Subcutaneous abdominal adipose tissue (tissue), 5 donors: ENCODE results near the gene PDE7B.

ENCODE experiments used
- H3K27ac ChIP-seq: one replicate; pipeline ENCODE4 v1.7.0; 2013; ENCODE audit warnings: low read depth, mild to moderate bottlenecking, inconsistent platforms, low read length, moderate library complexity
- H3K27me3 ChIP-seq, 5 donors: one replicate each; pipeline ENCODE4 v1.7.0; 2013; ENCODE audit warnings: low read length in 5 of 5, inconsistent platforms in 1 of 5; ENCODE audit not compliant: control insufficient read depth in 5 of 5, insufficient read depth in 4 of 5
- H3K36me3 ChIP-seq, 5 donors: one replicate each; pipeline ENCODE4 v1.7.0; 2013; ENCODE audit warnings: low read length in 5 of 5; ENCODE audit not compliant: control insufficient read depth in 5 of 5, insufficient read depth in 5 of 5
- H3K4me1 ChIP-seq, 5 donors: one replicate each; pipeline ENCODE4 v1.7.0; 2013; ENCODE audit warnings: low read length in 5 of 5, mild to moderate bottlenecking in 3 of 5, moderate library complexity in 1 of 5; ENCODE audit not compliant: control insufficient read depth in 5 of 5, insufficient read depth in 5 of 5
- H3K4me3 ChIP-seq, 5 donors: one replicate each; pipeline ENCODE4 v1.7.0; 2013; ENCODE audit warnings: low read length in 5 of 5, low read depth in 1 of 5
- H3K9ac ChIP-seq, 5 donors: one replicate each; pipeline ENCODE4 v1.7.0; 2013; ENCODE audit warnings: low read length in 5 of 5, mild to moderate bottlenecking in 4 of 5, moderate library complexity in 3 of 5
- H3K9me3 ChIP-seq, 5 donors: one replicate each; pipeline ENCODE4 v1.7.0; 2013; ENCODE audit warnings: low read length in 5 of 5; ENCODE audit not compliant: control insufficient read depth in 5 of 5
- donor health status: healthy.
- donor health status: healthy.
- donor health status: healthy.
- donor health status: healthy.
- donor health status: healthy.

PDE7B gene

DNA sequence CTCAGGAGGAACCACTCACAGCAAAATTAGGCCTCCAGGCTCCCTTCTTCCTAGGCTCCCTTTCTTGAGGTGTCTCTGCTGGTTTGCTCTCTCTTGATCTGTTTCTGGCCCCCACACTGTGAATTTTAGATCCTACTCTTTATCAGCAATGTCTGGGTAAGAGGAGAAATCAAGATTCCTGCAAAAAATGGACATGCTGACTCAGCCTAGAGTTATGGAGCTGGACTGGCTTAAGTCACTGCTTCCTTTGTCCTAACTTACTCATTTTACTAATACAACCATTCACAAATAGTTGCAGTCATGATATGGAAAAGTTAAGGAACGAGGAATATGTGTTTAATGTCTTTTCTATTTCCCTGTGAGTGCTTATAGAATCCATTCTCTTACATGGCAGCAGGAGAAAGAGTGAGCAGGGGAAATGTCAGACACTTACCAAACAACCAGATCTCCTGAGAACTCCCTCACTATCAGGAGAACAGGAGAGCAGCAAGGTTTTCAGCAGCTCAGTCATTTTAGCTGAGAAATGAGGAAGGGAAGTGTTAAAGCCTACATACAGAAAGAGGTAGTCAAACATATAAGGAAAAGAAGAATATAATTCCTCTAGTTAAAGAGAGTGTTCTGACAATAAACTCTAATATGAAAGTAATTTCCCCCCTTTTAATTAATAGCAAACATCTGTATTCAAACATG is 160.8 kb downstream of the PDE7B start:
- no peak overlapping the region for H3K9ac ChIP-seq
- no peak overlapping the region for H3K27ac ChIP-seq
- H3K4me1 ChIP-seq = peaks cover 0 to 5% (median 0%) of the 10 kb centered on the region in 5 donors
- peaks cover 0 to 2% (median 0%) of the 10 kb centered on the region in 5 donors for H3K9me3 ChIP-seq
- H3K27me3 ChIP-seq = no peaks in the 10 kb centered on the region
- H3K4me3 ChIP-seq = no peak overlapping the region
- no peaks in the 10 kb centered on the region for H3K36me3 ChIP-seq

DNA sequence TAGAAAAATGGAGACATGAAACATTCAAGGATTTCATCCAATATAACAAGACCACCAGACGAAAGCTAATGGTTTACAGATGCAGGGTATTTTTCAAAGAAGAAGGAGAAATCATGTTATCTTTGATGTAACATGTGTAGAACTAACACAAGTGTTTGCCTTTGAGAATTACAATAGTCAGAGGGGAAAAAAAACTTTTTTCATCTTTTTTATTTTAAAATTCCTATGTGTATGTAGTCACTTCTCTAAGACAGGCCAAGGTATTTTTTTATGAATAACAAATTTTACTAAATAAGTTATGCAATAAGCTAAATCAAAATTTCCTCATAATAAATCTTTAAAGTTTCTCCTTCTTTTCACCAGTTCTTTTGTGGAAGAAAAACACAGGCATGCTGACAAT is 161.4 kb downstream of the PDE7B start:
- peaks cover 0 to 5% (median 0%) of the 10 kb centered on the region in 5 donors for H3K4me1 ChIP-seq
- no peak overlapping the region for H3K9ac ChIP-seq
- H3K27ac ChIP-seq = no peak overlapping the region
- no peaks in the 10 kb centered on the region for H3K36me3 ChIP-seq
- H3K9me3 ChIP-seq = no peaks in the 10 kb centered on the region
- no peak overlapping the region for H3K4me3 ChIP-seq
- no peaks in the 10 kb centered on the region for H3K27me3 ChIP-seq

DNA sequence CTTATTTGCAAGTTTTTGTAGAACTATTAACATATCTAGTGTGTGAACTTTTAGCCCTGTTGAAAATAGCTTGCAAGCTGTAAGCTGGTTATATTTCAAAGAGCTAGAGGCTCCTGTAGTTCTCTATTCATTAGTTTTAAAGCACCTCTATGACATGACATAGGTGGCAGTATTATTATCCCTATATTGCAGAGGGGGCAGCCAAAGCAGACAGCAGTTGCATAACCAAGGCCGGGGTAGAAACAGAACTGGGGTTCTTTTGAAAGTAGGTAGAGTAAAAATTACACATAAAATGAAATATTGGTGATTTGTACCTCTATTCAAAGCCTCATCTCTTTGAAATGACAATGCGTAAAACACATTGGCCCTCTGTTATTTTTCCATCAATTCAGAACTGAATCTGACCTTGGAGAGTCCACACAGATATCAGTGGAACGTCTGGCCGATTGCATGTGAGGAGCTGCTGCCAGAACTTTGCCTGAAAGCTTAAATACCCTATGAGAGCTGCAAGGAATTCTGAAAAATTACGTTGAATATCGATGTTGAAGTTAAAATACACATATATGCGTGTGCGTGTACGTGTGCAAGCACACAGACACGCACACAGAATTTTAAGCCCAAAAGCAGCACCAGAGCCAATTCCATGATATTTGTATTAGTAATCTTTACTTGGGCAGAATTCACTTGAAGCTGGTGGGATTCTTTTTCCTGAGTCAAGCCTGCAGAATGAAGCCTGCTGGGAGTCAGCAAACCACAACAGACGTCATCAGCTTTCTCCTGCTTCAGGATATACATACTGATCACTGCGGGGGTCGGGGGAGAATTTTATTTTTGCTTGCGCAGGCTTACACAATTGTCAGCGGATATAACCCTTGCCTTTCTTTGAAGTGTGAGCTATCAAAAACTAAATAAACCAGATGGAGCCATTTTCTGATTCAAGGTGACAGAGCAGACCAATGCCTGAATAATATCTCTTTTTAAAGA is 163.2 kb downstream of the PDE7B start:
- H3K9me3 ChIP-seq = no peaks in the 10 kb centered on the region
- peaks cover 0 to 5% (median 0%) of the 10 kb centered on the region in 5 donors for H3K4me1 ChIP-seq
- no peak overlapping the region for H3K9ac ChIP-seq
- H3K36me3 ChIP-seq = no peaks in the 10 kb centered on the region
- no peaks in the 10 kb centered on the region for H3K27me3 ChIP-seq
- no peak overlapping the region for H3K4me3 ChIP-seq
- no peak overlapping the region for H3K27ac ChIP-seq

DNA sequence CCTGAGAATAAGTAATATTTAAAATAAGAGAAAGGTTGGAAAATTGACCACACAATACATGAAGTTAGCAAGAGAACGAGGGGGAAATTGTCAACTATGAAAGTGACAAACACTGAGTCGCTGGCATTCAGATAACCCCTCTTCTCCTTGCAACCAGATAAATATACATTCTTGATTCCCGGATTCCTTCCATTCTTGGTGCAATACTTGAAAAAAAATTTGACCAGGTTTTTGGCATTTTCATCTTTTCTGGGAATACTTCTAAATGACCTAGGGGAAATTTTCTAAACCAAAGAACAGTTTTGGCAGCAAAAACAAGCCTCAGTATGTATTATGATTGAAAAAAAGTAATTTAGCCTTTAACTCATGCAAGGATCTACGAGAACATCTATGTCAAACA is 164.0 kb downstream of the PDE7B start:
- H3K9ac ChIP-seq = no peak overlapping the region
- no peaks in the 10 kb centered on the region for H3K9me3 ChIP-seq
- no peaks in the 10 kb centered on the region for H3K27me3 ChIP-seq
- peaks cover 0 to 5% (median 0%) of the 10 kb centered on the region in 5 donors for H3K4me1 ChIP-seq
- no peak overlapping the region for H3K4me3 ChIP-seq
- no peak overlapping the region for H3K27ac ChIP-seq
- peaks cover 0 to under 1% (median 0%) of the 10 kb centered on the region in 5 donors for H3K36me3 ChIP-seq

DNA sequence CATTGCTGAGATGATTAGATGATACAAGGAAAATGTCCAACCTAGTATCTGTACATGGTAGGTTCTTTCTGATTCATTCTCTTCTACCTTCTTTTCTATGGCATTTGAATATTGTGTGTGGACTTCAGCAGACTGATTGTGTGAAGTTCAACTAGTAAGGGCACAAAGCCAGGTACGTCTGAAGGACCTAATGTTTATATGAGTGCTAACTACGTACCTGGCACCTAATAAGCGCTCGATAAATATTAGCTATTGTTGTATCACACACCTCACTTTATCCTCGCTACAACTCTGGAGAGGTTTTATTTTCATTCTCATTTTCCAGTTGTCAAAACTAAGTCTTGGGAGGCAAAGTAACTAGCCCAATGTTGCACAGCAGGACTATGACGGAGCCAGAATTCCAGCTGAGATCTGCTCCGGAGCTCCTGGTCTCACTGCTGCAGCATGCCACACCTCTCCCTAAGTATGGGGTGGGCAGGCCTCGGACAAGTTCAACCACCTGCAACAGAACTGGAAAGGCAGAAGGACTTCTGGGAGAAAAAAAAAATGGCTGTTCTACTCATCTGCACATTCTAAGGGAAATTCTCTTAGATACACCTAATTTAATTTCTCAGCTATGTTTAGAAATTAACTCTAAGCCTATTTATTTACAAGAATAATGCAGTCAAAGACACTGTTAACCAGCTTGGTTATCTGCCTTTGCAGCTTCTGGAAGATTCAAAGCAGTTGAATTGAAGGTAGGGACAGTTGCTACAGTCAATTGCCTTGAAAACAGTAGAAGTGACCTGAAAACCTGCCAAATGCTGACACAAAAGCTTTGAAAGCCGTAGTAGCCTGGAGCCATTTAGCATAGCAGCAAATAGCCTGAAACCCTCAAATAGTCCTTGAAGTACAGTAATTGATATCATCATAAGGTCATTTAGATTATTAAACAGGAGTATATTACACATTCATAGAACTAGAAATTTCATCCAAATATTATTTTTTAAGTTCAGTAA is 165.0 kb downstream of the PDE7B start:
- Histone ChIP-seq H3K9me3 (no peaks in the 10 kb centered on the region), H3K27me3 (no peaks in the 10 kb centered on the region), H3K36me3 (peaks cover 0 to 3% (median 0%) of the 10 kb centered on the region in 5 donors), H3K4me1 (peaks cover 0 to 5% (median 0%) of the 10 kb centered on the region in 5 donors), H3K4me3 (no peak overlapping the region), H3K27ac (no peak overlapping the region), H3K9ac (no peak overlapping the region)

DNA sequence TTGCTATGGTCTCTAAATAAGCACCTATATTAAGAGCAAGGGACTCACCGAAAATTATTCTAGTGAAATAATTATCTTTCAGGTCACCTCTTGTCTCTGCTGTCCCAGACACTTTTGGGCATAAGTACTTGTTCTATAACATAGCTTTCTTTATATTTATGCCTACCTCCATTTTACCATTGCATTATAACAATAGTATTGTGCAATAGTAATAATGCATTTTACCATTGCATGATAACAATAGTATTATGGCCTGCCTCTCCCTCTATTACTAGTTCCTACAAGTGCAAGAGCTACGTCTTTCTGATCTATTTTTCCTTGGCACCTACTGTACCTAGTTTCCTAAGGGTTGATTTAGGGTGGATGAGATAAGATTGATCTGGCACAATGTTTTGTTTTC is 169.2 kb downstream of the PDE7B start:
- Histone ChIP-seq H3K36me3 (peaks cover 0 to 3% (median 0%) of the 10 kb centered on the region in 5 donors), H3K4me1 (no peaks in the 10 kb centered on the region), H3K27me3 (no peaks in the 10 kb centered on the region), H3K9ac (no peak overlapping the region), H3K4me3 (no peak overlapping the region), H3K9me3 (no peaks in the 10 kb centered on the region), H3K27ac (no peak overlapping the region)

DNA sequence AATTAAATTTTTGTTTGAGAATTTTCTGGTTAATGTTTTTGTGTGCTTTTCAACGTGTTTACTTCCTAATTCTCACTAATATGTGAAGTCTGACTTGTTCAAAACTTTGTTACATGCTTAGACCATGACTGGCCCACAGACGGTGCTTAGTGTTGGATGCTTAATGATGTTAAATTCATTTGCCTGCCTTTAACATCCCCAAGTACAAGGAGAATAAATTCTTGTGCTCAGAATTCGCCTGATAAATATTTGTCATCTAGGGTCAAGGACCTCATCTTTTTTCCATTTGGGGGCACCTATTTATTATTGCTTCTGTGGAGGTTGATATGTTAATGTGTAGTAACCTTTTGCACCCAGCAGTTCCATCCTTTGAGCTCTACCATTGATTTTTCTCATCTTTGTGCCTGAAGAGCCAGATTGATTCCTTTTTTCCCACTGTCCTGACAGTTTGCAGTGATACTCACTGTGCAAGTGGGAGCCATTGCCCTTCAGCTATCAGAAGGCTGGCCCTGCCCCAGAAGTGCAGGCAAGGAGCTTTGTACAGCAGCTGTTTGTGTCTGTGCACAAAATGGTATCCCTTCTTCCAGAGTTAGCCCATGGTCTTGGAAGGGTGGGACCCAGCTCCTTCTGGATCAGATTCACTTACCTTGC is 170.8 kb downstream of the PDE7B start:
- Histone ChIP-seq H3K9ac (no peak overlapping the region), H3K4me1 (no peaks in the 10 kb centered on the region), H3K27me3 (no peaks in the 10 kb centered on the region), H3K4me3 (no peak overlapping the region), H3K9me3 (no peaks in the 10 kb centered on the region), H3K36me3 (peaks cover 0 to 3% (median 0%) of the 10 kb centered on the region in 5 donors), H3K27ac (no peak overlapping the region)

DNA sequence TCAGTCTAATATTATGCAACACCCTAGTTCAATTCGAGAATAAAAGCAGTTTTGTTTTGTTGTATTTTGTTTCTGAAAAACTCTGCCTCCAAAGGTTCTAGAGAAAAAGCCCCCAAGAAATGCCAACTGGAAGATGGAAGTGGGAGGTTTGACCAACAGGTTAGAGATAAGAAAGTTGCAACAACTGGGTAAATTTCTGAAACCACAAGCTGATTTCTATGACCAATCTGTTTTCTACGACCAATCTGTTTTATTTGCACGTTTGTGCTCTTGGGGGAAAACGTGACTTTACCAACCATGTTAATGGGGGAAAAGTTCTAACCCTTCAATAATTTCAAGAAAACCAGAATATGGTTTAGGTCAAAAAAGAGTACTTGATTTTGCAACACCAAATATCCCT is 173.2 kb downstream of the PDE7B start:
- H3K27me3 ChIP-seq = no peaks in the 10 kb centered on the region
- H3K4me1 ChIP-seq = no peaks in the 10 kb centered on the region
- no peak overlapping the region for H3K4me3 ChIP-seq
- H3K36me3 ChIP-seq = peaks cover 0 to 3% (median 0%) of the 10 kb centered on the region in 5 donors
- H3K9ac ChIP-seq = no peak overlapping the region
- H3K27ac ChIP-seq = no peak overlapping the region
- H3K9me3 ChIP-seq = no peaks in the 10 kb centered on the region

DNA sequence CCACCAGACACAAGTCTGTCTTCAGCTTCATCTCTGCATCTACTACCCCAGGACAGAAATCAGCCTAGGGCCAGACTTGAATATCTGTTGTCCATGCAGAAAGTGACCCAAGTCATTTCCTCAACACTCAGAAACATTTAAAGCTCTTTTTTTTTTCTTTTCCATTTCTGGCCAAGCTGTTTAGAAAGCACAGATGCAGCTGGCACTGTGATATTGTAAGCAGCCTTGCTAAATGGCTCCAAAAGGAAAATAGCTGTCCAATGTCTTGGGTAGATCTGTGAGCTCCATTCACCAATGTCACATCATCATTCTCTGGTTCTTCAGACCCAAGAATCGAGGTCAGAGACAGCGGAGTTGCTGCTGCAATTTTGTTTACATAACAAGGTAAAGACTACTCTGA is 174.2 kb downstream of the PDE7B start:
- no peak overlapping the region for H3K27ac ChIP-seq
- no peak overlapping the region for H3K4me3 ChIP-seq
- H3K9me3 ChIP-seq = no peaks in the 10 kb centered on the region
- H3K9ac ChIP-seq = no peak overlapping the region
- H3K4me1 ChIP-seq = no peaks in the 10 kb centered on the region
- peaks cover 0 to under 1% (median 0%) of the 10 kb centered on the region in 5 donors for H3K36me3 ChIP-seq
- no peaks in the 10 kb centered on the region for H3K27me3 ChIP-seq
